ENCODE measurements around the gene RPL5.

DNA sequence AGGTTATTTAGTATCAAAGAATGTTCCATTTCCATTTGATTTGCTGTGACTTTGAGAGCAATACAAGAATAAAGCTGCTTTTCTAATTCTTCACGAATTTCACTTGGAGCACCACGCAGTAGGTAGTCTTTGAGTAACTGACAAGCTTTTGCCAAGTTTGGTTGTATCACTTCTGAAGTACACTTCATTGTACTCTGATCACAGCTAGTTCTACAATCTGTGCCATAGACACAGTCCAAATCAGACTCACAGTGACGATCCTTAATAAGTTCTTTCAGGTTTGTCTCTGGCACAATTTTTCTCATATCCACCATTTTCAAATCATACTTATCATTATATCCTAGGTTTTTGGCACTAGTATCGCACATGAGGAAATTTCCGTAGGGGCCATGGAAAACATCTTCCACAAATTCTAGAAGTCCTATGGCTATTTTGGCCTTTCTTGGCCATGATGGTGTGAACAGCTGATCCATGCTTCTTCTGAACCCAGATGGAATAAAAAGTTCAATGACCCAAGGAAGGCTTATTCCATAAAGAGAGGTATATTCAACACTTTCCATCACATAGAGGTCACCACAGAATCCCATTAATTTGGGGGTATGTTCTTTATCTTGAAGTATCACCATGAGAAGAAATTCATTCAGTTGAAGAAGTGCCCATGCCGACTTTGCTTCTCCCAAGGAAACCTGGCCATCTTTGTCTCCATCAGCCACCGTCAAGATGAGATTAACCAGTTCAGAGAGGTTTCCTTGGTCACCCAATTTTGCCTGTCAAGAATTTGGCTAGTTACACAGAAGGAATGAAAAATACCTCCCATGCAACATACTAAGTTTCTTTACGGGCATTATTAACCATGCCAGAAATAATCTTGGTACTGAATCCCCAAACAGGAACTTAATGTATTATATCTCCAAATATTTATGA lies 11.9 kb downstream of the RPL5 start:
- TF ChIP-seq, protein P1, sequence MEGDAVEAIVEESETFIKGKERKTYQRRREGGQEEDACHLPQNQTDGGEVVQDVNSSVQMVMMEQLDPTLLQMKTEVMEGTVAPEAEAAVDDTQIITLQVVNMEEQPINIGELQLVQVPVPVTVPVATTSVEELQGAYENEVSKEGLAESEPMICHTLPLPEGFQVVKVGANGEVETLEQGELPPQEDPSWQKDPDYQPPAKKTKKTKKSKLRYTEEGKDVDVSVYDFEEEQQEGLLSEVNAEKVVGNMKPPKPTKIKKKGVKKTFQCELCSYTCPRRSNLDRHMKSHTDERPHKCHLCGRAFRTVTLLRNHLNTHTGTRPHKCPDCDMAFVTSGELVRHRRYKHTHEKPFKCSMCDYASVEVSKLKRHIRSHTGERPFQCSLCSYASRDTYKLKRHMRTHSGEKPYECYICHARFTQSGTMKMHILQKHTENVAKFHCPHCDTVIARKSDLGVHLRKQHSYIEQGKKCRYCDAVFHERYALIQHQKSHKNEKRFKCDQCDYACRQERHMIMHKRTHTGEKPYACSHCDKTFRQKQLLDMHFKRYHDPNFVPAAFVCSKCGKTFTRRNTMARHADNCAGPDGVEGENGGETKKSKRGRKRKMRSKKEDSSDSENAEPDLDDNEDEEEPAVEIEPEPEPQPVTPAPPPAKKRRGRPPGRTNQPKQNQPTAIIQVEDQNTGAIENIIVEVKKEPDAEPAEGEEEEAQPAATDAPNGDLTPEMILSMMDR (IDR thresholded peaks at IDR 0.05) = no peak
- no peak for TF ChIP-seq POLR2A (IDR thresholded peaks at IDR 0.05)
- TF ChIP-seq EP300 (IDR thresholded peaks at IDR 0.05) = no peak
- no peak for TF ChIP-seq POLR2AphosphoS5 (IDR thresholded peaks at IDR 0.05)

All from gastroesophageal sphincter (tissue), 3 donors.